ENCODE data around the gene LBX1. TPM values are rescaled to one million over a fixed set of nuclear protein-coding genes. Genes with fewer than 3 reads are reported as not detected.

LBX1 gene
- total RNA-seq, 2 experiments from 2014 or later = not detected

GRCh38 chr10:101238732-101239105 lies 9.5 kb upstream of the LBX1 start:
- Histone ChIP-seq H3K4me1 (ENCODE audit: insufficient read depth, low read length) (peaks cover 32% of the 10 kb centered on the region), H3K27me3 (ENCODE audit: control insufficient read depth in 1 of 2, insufficient read depth in 2 of 2, low read length in 2 of 2) (peaks cover 76 to 79% of the 10 kb centered on the region in 2 experiments), H3K27ac (ENCODE audit: low read depth in 1 of 2, low read length in 2 of 2) (no peak overlapping the region), H3K4me3 (ENCODE audit: low read length) (no peak overlapping the region), H3K36me3 (ENCODE audit: insufficient read depth, low read length) (no peaks in the 10 kb centered on the region), H3K9me3 (ENCODE audit: control insufficient read depth in 1 of 2, insufficient read depth in 1 of 2, low read length in 2 of 2) (peaks cover 0 to 30% of the 10 kb centered on the region in 2 experiments)
- peak in 2 of 14 experiments; percentile 57 to 62 for DNase-seq
- Mint-ChIP-seq H3K36me3 (ENCODE audit: low read depth) (no peaks in the 10 kb centered on the region), H3K4me1 (ENCODE audit: low read depth) (peaks cover 16% of the 10 kb centered on the region), H3K4me3 (no peak overlapping the region), H3K27ac (no peak overlapping the region), H3K27me3 (peaks cover 83% of the 10 kb centered on the region), H3K9me3 (no peaks in the 10 kb centered on the region)
- POLR2A ChIA-PET = no interaction called here
- TF ChIP-seq CTCF (IDR thresholded peaks at IDR 0.05) = peak; percentile 61
- ATAC-seq (ENCODE audit: poor library complexity) = peak; percentile 59
- intact Hi-C loops (cut with DNase I, micrococcal nuclease) = no loop called here
- CTCF ChIA-PET = interaction anchor here (0.6 to 1.3 kb wide), 2 partner anchors 19 to 198 kb away, joined by 3 read pairs; no protein-coding TSS in a partner anchor

GRCh38 chr10:101237982-101238731 lies 8.9 kb upstream of the LBX1 start:
- peaks cover 32% of the 10 kb centered on the region for H3K4me1 ChIP-seq (ENCODE audit: insufficient read depth, low read length)
- Mint-ChIP-seq H3K27me3 (peaks cover 83% of the 10 kb centered on the region), H3K36me3 (ENCODE audit: low read depth) (no peaks in the 10 kb centered on the region), H3K4me1 (ENCODE audit: low read depth) (peaks cover 16% of the 10 kb centered on the region), H3K4me3 (no peak overlapping the region), H3K27ac (no peak overlapping the region), H3K9me3 (no peaks in the 10 kb centered on the region)
- H3K4me3 ChIP-seq (ENCODE audit: low read length) = no peak overlapping the region
- no peak for TF ChIP-seq CTCF (IDR thresholded peaks at IDR 0.05)
- H3K36me3 ChIP-seq (ENCODE audit: insufficient read depth, low read length) = no peaks in the 10 kb centered on the region
- peaks cover 0 to 30% of the 10 kb centered on the region in 2 experiments for H3K9me3 ChIP-seq (ENCODE audit: control insufficient read depth in 1 of 2, insufficient read depth in 1 of 2, low read length in 2 of 2)
- CTCF ChIA-PET = interaction anchor here (0.6 to 1.3 kb wide), 2 partner anchors 19 to 197 kb away, joined by 3 read pairs; no protein-coding TSS in a partner anchor
- H3K27me3 ChIP-seq (ENCODE audit: control insufficient read depth in 1 of 2, insufficient read depth in 2 of 2, low read length in 2 of 2) = peaks cover 77 to 84% of the 10 kb centered on the region in 2 experiments
- intact Hi-C loops (cut with DNase I, micrococcal nuclease) = no loop called here
- H3K27ac ChIP-seq (ENCODE audit: low read depth in 1 of 2, low read length in 2 of 2) = no peak overlapping the region
- DNase-seq (no peak), ATAC-seq (ENCODE audit: poor library complexity) (no peak)
- POLR2A ChIA-PET = no interaction called here

- Mint-ChIP-seq H3K4me3 (peak overlapping the region; percentile 69), H3K4me1 (ENCODE audit: low read depth) (peaks cover 16% of the 10 kb centered on the region), H3K27ac (no peak overlapping the region), H3K9me3 (no peaks in the 10 kb centered on the region), H3K36me3 (ENCODE audit: low read depth) (no peaks in the 10 kb centered on the region), H3K27me3 (peaks cover 85% of the 10 kb centered on the region)
- ChIA-PET POLR2A (interaction anchor here (1.9 kb wide), 1 partner anchor 10 kb away, joined by 4 read pairs; no protein-coding TSS in a partner anchor), CTCF (interaction anchor here (1.3 to 3.5 kb wide), 2 partner anchors 18 to 23 kb away, joined by 3 to 12 read pairs; no protein-coding TSS in a partner anchor)
- peak in 1 of 14 experiments; percentile 27 for DNase-seq
- no peak for TF ChIP-seq CTCF (IDR thresholded peaks at IDR 0.05)
- Histone ChIP-seq H3K4me3 (ENCODE audit: low read length) (no peak overlapping the region), H3K4me1 (ENCODE audit: insufficient read depth, low read length) (peaks cover 32% of the 10 kb centered on the region), H3K27ac (ENCODE audit: low read depth in 1 of 2, low read length in 2 of 2) (no peak overlapping the region), H3K9me3 (ENCODE audit: control insufficient read depth in 1 of 2, insufficient read depth in 1 of 2, low read length in 2 of 2) (peaks cover 0 to 29% of the 10 kb centered on the region in 2 experiments), H3K36me3 (ENCODE audit: insufficient read depth, low read length) (no peaks in the 10 kb centered on the region), H3K27me3 (ENCODE audit: control insufficient read depth in 1 of 2, insufficient read depth in 2 of 2, low read length in 2 of 2) (peaks cover 74 to 86% of the 10 kb centered on the region in 2 experiments)
- intact Hi-C loops (cut with DNase I, micrococcal nuclease) = no loop called here
- ATAC-seq (ENCODE audit: poor library complexity) = peak; percentile 30
Measured at GRCh38 chr10:101237081-101237981, 8.1 kb upstream of the LBX1 start.

Data from CD4-positive, alpha-beta T cell (primary cell).